Endothelial cell of umbilical vein (primary cell): ENCODE results near the gene EREG. TPM values are rescaled to one million over a fixed set of nuclear protein-coding genes. Genes with fewer than 3 reads are reported as not detected.

Experiments used
- BruUV-seq: library from RNA; stranded (reverse); fragments of 400-500 nt; replicated peaks from 2 replicates; lab custom pipeline; 2021; lab: Mats Ljungman, UMichigan
- CTCF ChIA-PET: fragments of 300-600, 350-600 bp; sonication (Branson Sonifier 250); formaldehyde crosslinking; loops from one replicate; lab custom pipeline; 2021; ENCODE audit warnings: antibody characterized with exemption, inconsistent platforms; lab: Charles Lee
- POLR2A ChIA-PET: fragments of 300-600, 350-600 bp; sonication (Branson Sonifier 250); formaldehyde crosslinking; loops from one replicate; lab custom pipeline; 2021; ENCODE audit warnings: antibody characterized with exemption, inconsistent platforms; lab: Charles Lee
- DNase-seq: peaks from one replicate; pipeline ENCODE4 v3.0.0-alpha.2; 2011; ENCODE audit warnings: low read depth, low spot score
- FAIRE-seq: peaks from 2 replicates; lab custom pipeline; 2011; peaks lifted over from hg19 to GRCh38; lab: Jason Lieb, UNC
- H2AFZ ChIP-seq: 2 replicates; pipeline ENCODE4 v1.6.0; 2012; ENCODE audit warnings: low read depth, low read length, control low read depth, inconsistent platforms
- H3K27ac ChIP-seq: 2 replicates; pipeline ENCODE4 v1.5.1; 2011; ENCODE audit warnings: low read depth, mild to moderate bottlenecking, control low read depth, low read length, moderate library complexity; ENCODE audit not compliant: insufficient read depth
- H3K27me3 ChIP-seq, 2 experiments: 2 replicates each; pipeline versions ENCODE4 v1.6.0 to v1.6.1; 2011; ENCODE audit warnings: low read length in 2 of 2, mixed read lengths in 1 of 2; ENCODE audit not compliant: control insufficient read depth in 2 of 2, insufficient read depth in 2 of 2
- H3K36me3 ChIP-seq, 2 experiments: 2 replicates in 1 of 2; 3 replicates in 1 of 2; pipeline ENCODE4 v1.5.1; 2011; ENCODE audit warnings: low read length in 2 of 2, mild to moderate bottlenecking in 1 of 2, moderate library complexity in 1 of 2; ENCODE audit not compliant: control insufficient read depth in 2 of 2, insufficient read depth in 2 of 2; ENCODE audit errors: extremely low read depth in 1 of 2
- H3K4me1 ChIP-seq: 3 replicates; pipeline ENCODE4 v1.5.1; 2011; ENCODE audit warnings: mild to moderate bottlenecking, low read length; ENCODE audit not compliant: control insufficient read depth, insufficient read depth; ENCODE audit errors: extremely low read depth
- H3K4me2 ChIP-seq: 2 replicates; pipeline ENCODE4 v1.6.1; 2011; ENCODE audit warnings: low read length, control low read depth, mixed read lengths; ENCODE audit not compliant: insufficient read depth
- H3K4me3 ChIP-seq, 3 experiments: fragments of 200-600 bp in 1 of 3; sonication (generic), shearing (Covaris generic) in 1 of 3; replicated peaks in 1 of 3; 2 replicates each; pipeline ENCODE4 v1.5.1; 2011 to 2016; ENCODE audit warnings: control low read depth in 3 of 3, low read length in 3 of 3, mild to moderate bottlenecking in 2 of 3, inconsistent platforms in 1 of 3, low read depth in 1 of 3, moderate library complexity in 1 of 3; ENCODE audit not compliant: insufficient read depth in 1 of 3
- H3K79me2 ChIP-seq: 2 replicates; pipeline ENCODE4 v1.6.0; 2012; ENCODE audit warnings: low read length, inconsistent platforms; ENCODE audit not compliant: control insufficient read depth, insufficient read depth
- H3K9ac ChIP-seq: replicated peaks from 2 replicates; pipeline ENCODE3; 2011; ENCODE audit warnings: low read length, control low read depth; ENCODE audit not compliant: insufficient read depth; ENCODE audit errors: extremely low read depth
- H3K9me1 ChIP-seq: replicated peaks from 3 replicates; pipeline ENCODE4 v1.6.0; 2011; ENCODE audit warnings: mild to moderate bottlenecking, low read length; ENCODE audit not compliant: control insufficient read depth, insufficient read depth; ENCODE audit errors: extremely low read depth
- H3K9me3 ChIP-seq: replicated peaks from 2 replicates; pipeline ENCODE4 v1.5.1; 2012; ENCODE audit warnings: low read length, inconsistent platforms; ENCODE audit not compliant: control insufficient read depth, insufficient read depth
- H4K20me1 ChIP-seq: replicated peaks from 2 replicates; pipeline ENCODE3; 2011; ENCODE audit warnings: mild to moderate bottlenecking, low read length; ENCODE audit not compliant: control insufficient read depth, insufficient read depth; ENCODE audit errors: extremely low read depth
- EZH2 ChIP-seq: IDR thresholded peaks from 2 replicates; pipeline ENCODE4 v1.6.1; 2012; ENCODE audit warnings: borderline replicate concordance, low read depth, mild to moderate bottlenecking, moderate library complexity, low read length, inconsistent platforms; ENCODE audit not compliant: severe bottlenecking
- FOS ChIP-seq: IDR thresholded peaks from 2 replicates; pipeline ENCODE4 v1.6.1; 2011; ENCODE audit warnings: mild to moderate bottlenecking, low read length, moderate library complexity, borderline replicate concordance; ENCODE audit not compliant: insufficient read depth
- JUN ChIP-seq: IDR thresholded peaks from 2 replicates; pipeline ENCODE4 v1.6.1; 2011; ENCODE audit warnings: borderline replicate concordance, low read depth; ENCODE audit not compliant: insufficient read length, insufficient read depth
- POLR2AphosphoS5 ChIP-seq: IDR thresholded peaks from 2 replicates; pipeline ENCODE4 v1.6.1; 2012; ENCODE audit warnings: low read depth, mild to moderate bottlenecking, control low read depth, low read length, moderate library complexity; ENCODE audit not compliant: insufficient read depth
- dilution Hi-C: fragments of 300-500 bp; cut with MboI; formaldehyde crosslinking; loops from one replicate; pipeline ENCODE4 v1.15.0; 2019; ENCODE audit warnings: low sequenced_read_pairs; ENCODE audit not compliant: extremely low pct_ligation_motif_present
- intact Hi-C: fragments of 100-400 bp; cut with micrococcal nuclease; formaldehyde crosslinking; loops from one replicate; pipeline ENCODE4 v1.10.0; 2022
- polyA plus RNA-seq, 4 experiments: library from polyadenylated mRNA; depleted of rRNA in 3 of 4; stranded (reverse) in 3 of 4; unstranded in 1 of 4; fragments of >200 nt; gene quantifications; 2 replicates each; pipeline versions ENCODE4 v1.2.1 to v1.2.3, GENCODE V29; 2011 to 2012; ENCODE audit warnings: missing spikeins in 1 of 4
- total RNA-seq: library from RNA; stranded (reverse); gene quantifications from 2 replicates; pipeline ENCODE4 v1.2.3, GENCODE V29; 2021
- TF ChIP-seq, protein P1 (sequence below), 2 donors: IDR thresholded peaks; 1 replicate in 1 of 2; 2 replicates in 1 of 2; pipeline ENCODE4 v1.5.1; 2011; ENCODE audit warnings: low read length in 2 of 2, mild to moderate bottlenecking in 2 of 2, moderate library complexity in 2 of 2, control low read depth in 1 of 2, inconsistent platforms in 1 of 2, low read depth in 1 of 2; ENCODE audit not compliant: insufficient read depth in 1 of 2; ENCODE audit errors: extremely low read depth in 1 of 2

The EREG gene
- total and polyA plus RNA-seq, 2 donors (not counting 3 experiments of a cell fraction or from before 2014, with no cell fraction given): not detected

DNA sequence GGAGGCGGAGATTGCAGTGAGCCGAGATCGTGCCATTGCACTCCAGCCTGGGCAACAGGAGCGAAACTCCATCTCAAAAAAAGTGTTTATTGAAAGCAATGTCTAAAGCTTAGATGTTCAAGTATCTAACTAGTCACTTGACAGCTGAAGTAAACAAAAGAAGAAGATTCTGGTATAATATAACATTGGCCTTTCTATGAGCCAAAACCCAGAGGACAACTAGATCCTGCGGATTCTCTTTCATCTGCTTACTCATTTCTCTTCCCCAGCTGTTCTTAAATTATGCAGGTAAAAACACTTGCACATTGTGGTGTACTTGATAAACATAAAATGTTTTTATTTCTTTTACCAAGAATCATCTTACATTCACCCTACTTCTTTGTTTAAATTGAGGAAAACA lies 55.9 kb downstream of the EREG start:
- BruUV-seq: no TSS peak
- intact Hi-C loops: no loop called here
- dilution Hi-C loops: no loop called here
- no peak for DNase-seq
- H3K27me3 ChIP-seq: no peaks in the 10 kb centered on the region
- H3K36me3 ChIP-seq: no peaks in the 10 kb centered on the region
- TF ChIP-seq, protein P1, sequence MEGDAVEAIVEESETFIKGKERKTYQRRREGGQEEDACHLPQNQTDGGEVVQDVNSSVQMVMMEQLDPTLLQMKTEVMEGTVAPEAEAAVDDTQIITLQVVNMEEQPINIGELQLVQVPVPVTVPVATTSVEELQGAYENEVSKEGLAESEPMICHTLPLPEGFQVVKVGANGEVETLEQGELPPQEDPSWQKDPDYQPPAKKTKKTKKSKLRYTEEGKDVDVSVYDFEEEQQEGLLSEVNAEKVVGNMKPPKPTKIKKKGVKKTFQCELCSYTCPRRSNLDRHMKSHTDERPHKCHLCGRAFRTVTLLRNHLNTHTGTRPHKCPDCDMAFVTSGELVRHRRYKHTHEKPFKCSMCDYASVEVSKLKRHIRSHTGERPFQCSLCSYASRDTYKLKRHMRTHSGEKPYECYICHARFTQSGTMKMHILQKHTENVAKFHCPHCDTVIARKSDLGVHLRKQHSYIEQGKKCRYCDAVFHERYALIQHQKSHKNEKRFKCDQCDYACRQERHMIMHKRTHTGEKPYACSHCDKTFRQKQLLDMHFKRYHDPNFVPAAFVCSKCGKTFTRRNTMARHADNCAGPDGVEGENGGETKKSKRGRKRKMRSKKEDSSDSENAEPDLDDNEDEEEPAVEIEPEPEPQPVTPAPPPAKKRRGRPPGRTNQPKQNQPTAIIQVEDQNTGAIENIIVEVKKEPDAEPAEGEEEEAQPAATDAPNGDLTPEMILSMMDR (IDR thresholded peaks at IDR 0.05; ENCODE audit: extremely low read depth in 1 of 2, insufficient read depth in 1 of 2, low read depth in 1 of 2, low read length in 2 of 2): no peak
- TF ChIP-seq POLR2AphosphoS5 (no peak), EZH2 (no peak)
- peaks cover 25% of the 10 kb centered on the region for H3K4me1 ChIP-seq
- no peaks in the 10 kb centered on the region for H3K9me3 ChIP-seq
- H4K20me1 ChIP-seq: no peaks in the 10 kb centered on the region
- no peak overlapping the region for H3K27ac ChIP-seq
- no peak overlapping the region for H3K4me3 ChIP-seq
- H3K4me2 ChIP-seq: no peak overlapping the region
- H3K79me2 ChIP-seq: no peaks in the 10 kb centered on the region
- FAIRE-seq: no peak
- H2AFZ ChIP-seq: no peak overlapping the region
- CTCF ChIA-PET: interaction anchor here (1.3 kb wide), 1 partner anchor 10 kb away, joined by 3 read pairs; no protein-coding TSS in a partner anchor
- no peak overlapping the region for H3K9ac ChIP-seq
- POLR2A ChIA-PET: no interaction called here
- no peaks in the 10 kb centered on the region for H3K9me1 ChIP-seq

DNA sequence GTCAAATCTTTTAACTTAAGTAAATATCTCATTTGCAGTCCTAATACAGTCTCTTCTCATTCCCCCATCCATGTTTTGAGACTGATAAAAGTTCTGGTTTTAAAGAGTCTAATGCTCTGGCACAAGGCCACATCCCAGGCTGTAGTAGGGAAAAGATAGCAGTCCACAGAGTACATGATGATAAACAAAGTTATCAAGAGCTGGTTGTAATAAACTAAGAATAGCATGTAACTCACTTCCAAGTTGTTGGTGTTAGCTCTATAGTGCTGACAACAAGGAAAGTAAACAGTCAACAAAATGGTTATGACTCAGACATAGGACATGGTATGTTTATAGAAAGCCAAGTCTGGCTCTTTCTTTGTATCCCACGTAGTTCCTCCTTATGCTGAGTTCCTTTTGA lies 58.2 kb downstream of the EREG start:
- ChIA-PET POLR2A (no interaction called here), CTCF (interaction anchor here (1.2 kb wide), 1 partner anchor 22 kb away, joined by 4 read pairs; the partner anchor contains the start of gene AREG)
- Histone ChIP-seq H3K27me3 (no peaks in the 10 kb centered on the region), H3K4me3 (no peak overlapping the region), H3K79me2 (no peaks in the 10 kb centered on the region), H3K4me2 (peak overlapping the region; percentile 31), H3K27ac (peak overlapping the region; percentile 28), H3K4me1 (peaks cover 23% of the 10 kb centered on the region), H4K20me1 (no peaks in the 10 kb centered on the region), H3K9me1 (no peaks in the 10 kb centered on the region), H2AFZ (no peak overlapping the region), H3K9ac (no peak overlapping the region), H3K36me3 (no peaks in the 10 kb centered on the region), H3K9me3 (no peaks in the 10 kb centered on the region)
- intact Hi-C loops (loop anchor here (2.0 kb wide), 1 partner anchor 46 kb away; no protein-coding TSS in a partner anchor), dilution Hi-C loops (no loop called here)
- DNase-seq (peak; percentile 81), FAIRE-seq (peak; percentile 63)
- TF ChIP-seq FOS (peak; percentile 54), JUN (peak; percentile 76), POLR2AphosphoS5 (no peak)
- BruUV-seq: no TSS peak
